Measurements from ENCODE around the gene TMEM108.

DNA sequence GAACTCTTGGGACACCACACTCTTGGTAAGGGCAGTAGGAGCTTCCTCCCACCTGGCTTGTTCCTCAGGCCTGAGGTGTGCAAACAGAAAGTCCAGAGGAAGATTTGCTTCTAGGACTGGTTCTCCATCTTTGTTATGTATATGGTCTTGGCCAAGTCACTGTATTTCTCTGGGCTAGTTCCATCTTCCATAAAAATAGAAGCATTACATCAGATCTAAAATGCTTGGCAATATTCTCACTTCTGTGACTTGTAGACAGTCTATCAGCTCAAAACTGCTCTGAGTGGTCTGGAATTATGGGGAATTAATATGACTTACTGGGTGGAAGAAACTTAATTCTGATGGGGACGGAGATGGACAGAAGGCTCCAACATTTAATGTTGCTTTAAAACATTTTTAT is 55.2 kb downstream of the TMEM108 start:
- TF ChIP-seq CTCF (optimal IDR thresholded peaks at IDR 0.05 in 1 of 3, IDR thresholded peaks at IDR 0.05 in 1 of 3, conservative IDR thresholded peaks at IDR 0.05 in 1 of 3; ENCODE audit: extremely low read depth in 1 of 3, insufficient read depth in 2 of 3, low read length in 3 of 3) (no peak), EZH2 (IDR thresholded peaks at IDR 0.05; ENCODE audit: low read length) (no peak)

Measured in keratinocyte (primary cell).